GM21528 (cell line): Measurements from ENCODE around the gene FRAS1.
"Not testable (repeated sequence)": the region's sequence is repeated elsewhere in the genome, so short reads cannot be mapped to it uniquely, and the experiment has no call there.

Experiments
- ATAC-seq: cut with Tn5 transposase; IDR thresholded peaks from one replicate; pipeline ENCODE4 v1.9.1; 2021; ENCODE audit warnings: mild to moderate bottlenecking, moderate library complexity; ENCODE audit not compliant: unreplicated experiment, low FRiP score

Gene FRAS1

GRCh38 chr4:78318126-78318525 is 261.0 kb downstream of the FRAS1 start:
- no peak for ATAC-seq

DNA sequence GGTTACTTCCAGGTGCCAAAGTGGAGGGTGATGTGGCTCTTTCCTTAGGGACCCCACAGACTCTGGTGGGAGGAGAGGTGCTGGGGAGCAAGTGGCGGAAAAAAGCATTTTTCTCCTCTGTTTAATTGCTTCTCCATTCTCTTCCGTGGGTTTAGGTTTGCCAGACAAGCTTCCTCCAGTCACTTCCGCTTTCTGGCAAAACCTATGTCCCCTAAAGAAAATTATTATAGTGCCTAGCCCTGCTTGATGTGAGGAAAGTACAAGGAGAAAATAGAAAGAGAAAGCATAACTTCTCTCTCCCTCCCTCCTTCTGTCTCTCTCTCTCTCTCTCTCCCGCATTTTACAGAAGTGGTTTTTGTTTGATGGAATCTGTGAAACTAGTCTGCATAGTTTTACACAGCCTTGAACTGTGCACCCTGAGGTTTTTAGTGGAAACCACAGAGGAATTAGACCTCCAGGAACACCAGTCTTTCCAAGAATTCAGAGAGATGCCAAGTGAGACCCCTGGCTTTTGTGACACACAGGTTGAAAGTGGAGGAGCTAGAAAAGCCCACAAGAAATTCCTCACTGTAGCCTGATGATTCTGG is 263.3 kb downstream of the FRAS1 start:
- no peak for ATAC-seq

- ATAC-seq: no peak
Measured at GRCh38 chr4:78322032-78322431, 264.9 kb downstream of the FRAS1 start.

GRCh38 chr4:78323439-78323838 is 266.3 kb downstream of the FRAS1 start:
- no peak for ATAC-seq

- no peak for ATAC-seq
Measured at GRCh38 chr4:78324625-78325024, 267.5 kb downstream of the FRAS1 start.

DNA sequence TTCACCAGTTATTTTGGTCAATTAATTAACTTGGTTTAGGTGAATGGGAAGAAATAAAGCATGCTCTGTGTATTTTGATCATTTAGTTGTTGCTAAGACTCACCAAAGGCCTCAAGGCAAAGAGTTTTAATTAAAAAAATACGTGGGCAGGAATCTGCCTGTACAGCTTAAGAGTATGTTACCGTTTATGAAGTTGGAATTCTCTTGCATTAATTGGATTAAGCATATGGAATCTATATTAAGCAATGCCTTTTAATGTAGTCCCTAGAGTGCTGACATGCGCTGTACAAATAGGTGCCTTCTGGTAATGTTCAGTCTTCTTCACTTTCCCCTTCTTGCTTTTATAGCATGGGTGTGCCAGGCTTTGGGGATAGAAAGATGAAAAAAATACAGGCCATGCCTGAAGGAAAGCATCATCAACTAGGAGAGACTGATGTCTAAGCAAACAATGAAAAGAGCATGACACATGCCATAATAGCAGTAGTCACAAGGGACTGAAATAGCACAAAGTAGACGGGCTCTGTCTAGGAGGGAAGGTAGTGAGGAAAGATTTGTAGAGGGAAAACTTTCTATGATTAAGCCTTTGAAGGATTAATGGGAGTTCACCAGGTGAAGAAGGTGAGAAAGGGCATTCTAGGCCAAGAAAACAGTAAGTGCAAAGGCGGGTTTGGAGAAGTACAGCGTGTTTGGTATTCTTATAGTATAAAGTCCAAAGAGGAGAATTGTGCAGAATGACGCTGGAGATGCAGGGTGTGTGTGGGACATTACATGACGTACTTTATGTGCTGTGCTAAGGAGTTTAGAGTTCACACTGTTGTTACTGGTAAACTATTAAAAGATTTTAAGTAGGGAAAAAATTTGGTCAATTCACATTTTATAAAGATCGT is 268.4 kb downstream of the FRAS1 start:
- ATAC-seq: no peak

DNA sequence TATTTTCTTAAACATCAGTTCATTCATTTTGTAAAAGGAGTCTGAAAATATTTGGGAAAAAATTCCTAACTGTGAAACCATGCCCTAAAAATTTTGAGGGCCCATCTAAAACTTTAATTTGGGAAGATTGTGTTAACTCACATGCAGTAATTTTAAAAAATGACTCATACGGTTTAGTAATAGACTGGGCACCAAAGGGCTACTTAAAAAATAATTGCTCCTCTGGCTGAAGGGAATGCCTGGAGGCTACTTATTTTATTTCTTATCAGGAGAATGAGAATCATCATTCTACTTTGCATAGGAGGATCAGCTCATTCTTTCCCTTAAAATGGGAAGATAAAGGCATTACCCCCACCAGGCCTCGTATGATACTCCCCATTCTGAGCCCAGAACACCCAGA is 271.5 kb downstream of the FRAS1 start:
- not testable (repeated sequence) for ATAC-seq

DNA sequence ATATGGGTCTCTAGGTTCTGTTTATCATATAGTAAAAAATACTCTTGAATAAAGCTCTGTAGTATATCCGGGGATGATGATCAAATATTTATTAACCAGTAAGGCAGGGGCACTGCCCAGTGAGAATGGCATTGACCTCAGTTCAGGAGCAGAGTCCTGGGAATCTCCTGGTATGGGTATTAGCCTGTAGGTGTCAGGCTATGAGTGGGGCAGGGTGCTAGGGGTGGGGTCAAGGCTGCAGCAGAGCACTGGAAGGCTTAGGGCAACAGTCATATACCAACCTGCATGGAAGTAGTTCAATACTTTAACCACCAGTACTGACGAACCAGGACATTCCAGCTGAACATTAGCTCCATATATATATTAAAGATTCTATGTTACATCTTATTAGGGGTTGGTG is 274.1 kb downstream of the FRAS1 start:
- ATAC-seq: no peak

- no peak for ATAC-seq
Measured at GRCh38 chr4:78331965-78332364, 274.8 kb downstream of the FRAS1 start.

DNA sequence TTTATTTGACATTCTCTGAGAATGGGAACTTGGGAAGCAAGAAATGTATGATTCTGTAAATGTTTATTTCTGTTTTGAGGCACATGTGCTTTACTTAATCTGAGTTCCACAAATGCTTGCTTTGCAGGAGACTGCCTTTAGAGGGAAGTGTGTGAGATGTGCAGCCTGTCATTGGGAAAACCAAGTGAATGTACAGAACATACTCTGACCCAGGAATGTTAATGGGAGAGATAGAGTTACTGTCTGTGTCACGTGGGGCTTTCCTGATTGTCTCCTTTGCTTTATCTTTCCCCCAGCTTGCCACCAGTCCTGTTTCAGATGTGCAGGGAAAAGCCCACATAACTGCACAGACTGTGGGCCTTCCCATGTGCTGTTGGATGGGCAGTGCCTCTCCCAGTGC is 275.9 kb downstream of the FRAS1 start:
- ATAC-seq: no peak

DNA sequence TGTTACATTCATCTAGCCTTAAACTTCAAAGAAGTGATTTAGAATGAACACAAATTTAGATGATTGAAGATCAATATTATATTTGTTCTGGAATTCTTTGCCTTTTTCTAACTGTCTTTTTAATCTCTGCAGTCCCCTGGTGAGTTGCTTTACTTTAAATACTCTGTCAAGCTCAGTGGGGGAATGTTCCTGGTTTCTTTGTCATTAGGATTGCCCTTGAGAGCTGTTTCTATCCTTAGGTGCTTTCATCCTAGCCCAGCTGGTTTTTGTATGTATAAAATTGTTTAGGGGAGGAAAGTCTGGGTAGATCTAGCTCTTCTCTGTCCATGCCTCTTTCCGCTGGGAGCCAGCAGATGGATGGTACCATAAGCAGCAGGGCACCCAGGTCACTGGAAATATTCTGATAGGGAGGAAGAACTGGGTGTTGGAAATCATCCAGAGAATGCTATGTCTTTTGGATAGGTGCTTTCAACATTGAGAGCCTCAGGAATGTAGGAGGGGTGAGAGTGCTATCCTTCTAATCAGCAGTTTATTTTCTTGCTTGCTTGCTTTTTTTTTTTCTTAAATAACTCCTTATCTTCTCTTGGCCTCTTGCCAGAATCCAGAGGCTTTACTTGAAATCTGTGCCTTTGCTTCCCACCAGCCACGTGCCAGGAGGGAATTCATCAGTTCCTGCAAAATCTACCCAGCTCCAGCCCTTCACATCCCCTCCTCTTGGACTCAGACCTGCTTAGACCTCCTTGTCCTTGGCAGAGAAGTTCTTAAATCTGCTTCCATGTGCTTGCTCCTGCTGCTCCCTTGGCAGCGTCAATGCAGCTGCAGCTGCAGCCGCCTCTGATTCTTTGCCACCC is 279.2 kb downstream of the FRAS1 start:
- ATAC-seq: no peak

DNA sequence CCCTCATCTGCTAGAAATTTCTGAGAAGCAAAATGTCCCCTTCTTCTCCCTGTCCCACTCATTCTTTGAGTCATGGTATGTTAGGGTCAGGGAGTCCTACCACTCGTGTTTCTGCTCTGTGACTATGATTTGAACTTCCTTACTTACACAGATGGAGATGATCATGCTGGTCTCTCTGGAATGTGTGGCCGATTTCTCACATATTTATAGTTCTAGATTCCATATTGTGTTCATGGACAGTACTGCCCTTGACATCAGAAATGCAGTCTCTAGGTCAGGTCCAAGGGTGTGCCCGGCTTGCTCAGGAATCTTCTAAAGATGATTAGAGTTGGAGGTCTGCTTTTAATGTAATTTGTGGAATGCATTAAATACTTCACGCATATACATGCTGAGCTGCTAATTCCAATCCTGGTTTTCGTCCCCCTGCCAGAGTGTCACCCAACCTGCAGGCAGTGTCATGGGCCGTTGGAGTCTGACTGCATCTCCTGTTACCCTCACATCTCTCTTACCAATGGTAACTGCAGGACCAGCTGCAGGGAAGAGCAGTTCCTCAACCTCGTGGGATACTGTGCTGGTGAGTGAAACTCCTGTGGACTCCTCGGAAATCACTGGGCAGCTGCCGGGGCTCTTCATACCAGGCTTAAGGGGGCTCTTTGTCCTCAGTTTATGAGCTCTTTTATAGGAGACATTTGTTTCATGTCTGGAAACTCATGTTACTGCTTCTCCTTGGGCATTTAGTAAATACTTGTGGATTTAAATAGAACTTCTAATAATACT is 280.3 kb downstream of the FRAS1 start:
- ATAC-seq: no peak

DNA sequence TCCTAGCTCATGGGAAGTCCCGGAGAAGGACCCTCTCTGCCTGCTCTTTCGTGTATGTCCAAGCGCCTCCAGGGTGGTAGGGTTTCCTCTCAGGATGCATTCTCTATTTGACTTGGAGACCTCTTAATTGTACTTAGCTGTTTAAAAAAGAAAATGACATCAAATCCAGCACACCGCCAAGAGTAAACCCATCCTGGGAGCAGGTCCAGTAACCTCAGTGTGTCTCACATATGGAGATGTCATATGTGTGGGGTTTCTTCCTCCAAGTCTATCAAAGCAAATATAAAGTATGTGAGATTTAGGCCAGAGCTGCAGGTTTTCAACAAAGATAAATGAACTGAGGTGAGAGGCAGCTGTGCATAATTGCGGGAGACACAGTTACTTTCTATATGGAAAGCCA is 285.0 kb downstream of the FRAS1 start:
- ATAC-seq: no peak

DNA sequence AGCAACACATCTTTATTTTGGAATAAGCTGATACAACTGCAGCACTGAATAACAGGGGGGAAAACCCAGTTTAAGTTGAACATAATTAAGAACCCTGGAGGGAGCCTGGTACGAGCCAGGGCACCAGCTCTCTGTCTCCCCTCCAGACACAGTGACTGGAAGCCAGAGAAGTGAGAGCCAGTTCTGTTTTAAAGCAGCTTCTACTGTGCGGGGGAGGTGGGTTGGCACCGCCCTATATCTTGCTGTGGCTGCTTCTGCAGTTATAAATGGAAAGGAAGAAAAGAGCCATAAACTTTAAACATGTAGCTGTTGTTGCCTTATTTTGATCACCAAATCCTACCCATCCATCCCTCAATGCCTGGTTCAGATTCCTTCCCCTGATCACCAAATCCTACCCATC is 286.6 kb downstream of the FRAS1 start:
- no peak for ATAC-seq

DNA sequence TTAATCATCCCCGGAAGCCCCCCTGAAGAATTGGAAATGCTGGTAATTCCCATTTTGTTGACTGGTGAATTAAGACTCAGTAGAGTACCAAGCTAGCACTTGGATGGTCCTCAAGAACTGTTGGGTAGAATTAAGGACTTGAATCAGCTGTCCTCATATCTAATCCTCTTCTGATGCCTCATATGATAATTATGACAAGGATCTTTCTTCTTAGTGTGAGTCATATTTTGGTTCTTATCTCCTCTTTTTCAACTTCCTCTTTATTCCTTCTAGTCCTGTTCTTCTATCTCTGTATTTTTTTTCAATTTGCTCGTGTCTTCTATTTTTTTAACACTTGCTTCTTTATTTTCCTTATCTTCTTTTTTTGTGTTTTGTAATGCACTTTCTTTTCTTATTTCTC is 288.1 kb downstream of the FRAS1 start:
- ATAC-seq: no peak

DNA sequence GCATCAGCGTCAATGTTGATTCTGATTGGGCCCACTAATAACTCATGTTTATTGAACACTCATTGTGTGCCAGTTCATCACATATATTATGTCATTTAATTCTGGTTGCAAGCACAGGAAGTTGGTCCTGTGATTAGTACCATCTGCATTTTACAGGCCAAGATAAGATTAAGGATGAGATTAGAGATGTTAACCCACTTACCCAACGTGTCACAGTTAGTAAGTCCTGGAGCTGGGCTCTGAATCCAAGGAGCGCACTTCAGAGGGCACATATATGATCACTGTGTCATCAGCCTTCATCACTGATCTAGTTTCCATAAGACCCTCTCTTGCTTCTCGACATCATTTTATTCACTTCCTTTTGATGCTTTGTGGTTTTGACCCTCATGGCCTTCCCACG is 289.1 kb downstream of the FRAS1 start:
- ATAC-seq: no peak

DNA sequence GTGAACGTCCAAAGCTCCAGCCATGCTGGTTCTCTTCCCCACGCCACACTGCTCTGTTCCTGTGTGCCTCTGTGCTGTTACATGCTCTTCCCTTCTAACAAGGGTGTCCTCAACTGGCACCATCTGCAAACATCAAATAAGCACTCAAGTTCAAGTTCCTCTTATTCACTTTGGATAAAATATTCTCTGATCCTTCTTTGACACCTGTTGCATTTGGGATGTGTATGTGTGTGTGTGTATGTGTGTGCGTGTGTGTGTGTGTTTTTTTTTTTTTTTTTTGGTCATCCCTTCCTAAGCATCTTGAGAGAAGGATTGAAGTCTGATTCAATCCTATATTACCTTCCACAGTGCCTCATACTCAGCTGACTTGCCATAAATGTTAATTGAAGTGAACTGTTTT is 290.4 kb downstream of the FRAS1 start:
- no peak for ATAC-seq

DNA sequence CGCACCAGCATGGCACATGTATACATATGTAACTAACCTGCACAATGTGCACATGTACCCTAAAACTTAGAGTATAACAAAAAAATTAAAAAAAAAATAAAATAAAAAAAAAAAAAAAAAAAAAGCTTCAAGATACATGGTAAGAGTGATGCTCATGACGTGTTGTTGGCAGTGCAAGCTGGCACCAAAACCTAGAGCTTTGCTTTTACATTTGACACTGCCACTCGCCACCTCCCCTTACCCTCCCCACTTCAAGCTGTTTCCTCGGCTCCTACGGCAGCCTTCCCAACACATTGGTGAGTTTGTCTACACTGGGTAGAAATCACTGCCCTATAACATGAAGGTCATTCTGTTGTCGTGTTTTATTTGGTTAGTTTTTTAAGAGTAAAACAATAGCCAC is 296.8 kb downstream of the FRAS1 start:
- no peak for ATAC-seq

- ATAC-seq: no peak
Measured at GRCh38 chr4:78354782-78355181, 297.7 kb downstream of the FRAS1 start.

- no peak for ATAC-seq
Measured at GRCh38 chr4:78355306-78355705, 298.2 kb downstream of the FRAS1 start.
